AG20443 (cell line): ENCODE results near the gene KMT2D.
"Not testable (repeated sequence)": the region's sequence is repeated elsewhere in the genome, so short reads cannot be mapped to it uniquely, and the experiment has no call there.

Experiments
- DNase-seq: peaks from one replicate; pipeline ENCODE4 v3.0.0; 2012; ENCODE audit warnings: low spot score, mixed read lengths

KMT2D gene

GRCh38 chr12:49088150-49088931 lies 27.7 kb upstream of the KMT2D start:
- DNase-seq = peak; percentile 85

- DNase-seq = peak; percentile 40
Measured at GRCh38 chr12:49086116-49086515, 25.5 kb upstream of the KMT2D start.

- no peak for DNase-seq
Measured at GRCh38 chr12:49084438-49084837, 23.8 kb upstream of the KMT2D start.

- DNase-seq = no peak
Measured at GRCh38 chr12:49079793-49080192, 19.2 kb upstream of the KMT2D start.

GRCh38 chr12:49070971-49071370 lies 10.4 kb upstream of the KMT2D start:
- DNase-seq = no peak

GRCh38 chr12:49069507-49070346 lies 9.1 kb upstream of the KMT2D start, which contains the start of gene RHEBL1:
Gene RHEBL1, minus strand, starts transcription at chr12:49069979. Its CDS starts 194 bp downstream, at chr12:49069785.
- peak; percentile 99 for DNase-seq

GRCh38 chr12:49068879-49069506 lies 8.4 kb upstream of the KMT2D start:
- no peak for DNase-seq

- DNase-seq = no peak
Measured at GRCh38 chr12:49066120-49066519, 5.5 kb upstream of the KMT2D start.

GRCh38 chr12:49064767-49065152 lies 4.2 kb upstream of the KMT2D start:
- DNase-seq = no peak

GRCh38 chr12:49061916-49062315 lies 1.3 kb upstream of the KMT2D start:
- not testable (repeated sequence) for DNase-seq

GRCh38 chr12:49061157-49061650 lies 610 bp upstream of the KMT2D start:
- DNase-seq = no peak

GRCh38 chr12:49059299-49060171 lies 1.1 kb downstream of the KMT2D start:
- DNase-seq = peak; percentile 56

- no peak for DNase-seq
Measured at GRCh38 chr12:49059045-49059298, 1.6 kb downstream of the KMT2D start.

- no peak for DNase-seq
Measured at GRCh38 chr12:49058366-49059044, 2.1 kb downstream of the KMT2D start.

GRCh38 chr12:49057888-49058287 lies 2.7 kb downstream of the KMT2D start:
- no peak for DNase-seq

GRCh38 chr12:49055978-49056754 lies 4.4 kb downstream of the KMT2D start:
- peak; percentile 91 for DNase-seq

- DNase-seq = no peak
Measured at GRCh38 chr12:49055092-49055491, 5.5 kb downstream of the KMT2D start.

GRCh38 chr12:49054524-49054923 lies 6.1 kb downstream of the KMT2D start:
- no peak for DNase-seq

- DNase-seq = no peak
Measured at GRCh38 chr12:49054096-49054495, 6.5 kb downstream of the KMT2D start.

- no peak for DNase-seq
Measured at GRCh38 chr12:49052451-49053208, 8.0 kb downstream of the KMT2D start.
